Fibroblast of lung (primary cell): ENCODE data around the gene PPP4R4. TPM values are rescaled to one million over a fixed set of nuclear protein-coding genes. Genes with fewer than 3 reads are reported as not detected.

Experiments used
- DNase-seq, 2 donors: peaks; one replicate each; pipeline versions ENCODE4 v3.0.0 to v3.0.0-alpha.2; 2010; ENCODE audit warnings: low read depth in 2 of 2
- H2AFZ ChIP-seq: 2 replicates; pipeline ENCODE4 v1.5.1; 2012; ENCODE audit warnings: low read length, control low read depth, inconsistent platforms
- H3K27ac ChIP-seq: 2 replicates; pipeline ENCODE4 v1.5.1; 2011; ENCODE audit warnings: low read length, control low read depth; ENCODE audit not compliant: insufficient read depth
- H3K27me3 ChIP-seq: 2 replicates; pipeline ENCODE4 v1.5.1; 2011; ENCODE audit warnings: mild to moderate bottlenecking, low read length; ENCODE audit not compliant: control insufficient read depth, insufficient read depth
- H3K36me3 ChIP-seq: 2 replicates; pipeline ENCODE4 v1.5.1; 2011; ENCODE audit warnings: low read length; ENCODE audit not compliant: control insufficient read depth, insufficient read depth
- H3K4me1 ChIP-seq: 2 replicates; pipeline ENCODE4 v1.5.1; 2011; ENCODE audit warnings: low read length; ENCODE audit not compliant: control insufficient read depth, insufficient read depth; ENCODE audit errors: extremely low read depth
- H3K4me2 ChIP-seq: 2 replicates; pipeline ENCODE4 v1.5.1; 2011; ENCODE audit warnings: low read length, control low read depth; ENCODE audit not compliant: insufficient read depth; ENCODE audit errors: extremely low read depth
- H3K4me3 ChIP-seq, 4 experiments: fragments of 200-600 bp in 1 of 4; sonication (generic) in 1 of 4; replicated peaks in 1 of 4; 2 replicates each; pipeline ENCODE4 v1.5.1; 2011 to 2016; ENCODE audit warnings: low read length in 4 of 4, low read depth in 3 of 4, mild to moderate bottlenecking in 3 of 4, control low read depth in 2 of 4, inconsistent platforms in 1 of 4, mixed read lengths in 1 of 4; ENCODE audit not compliant: insufficient read depth in 1 of 4; ENCODE audit errors: control extremely low read depth in 1 of 4
- H3K79me2 ChIP-seq: 2 replicates; pipeline ENCODE4 v1.5.1; 2012; ENCODE audit warnings: mild to moderate bottlenecking, low read length, inconsistent platforms; ENCODE audit not compliant: control insufficient read depth, insufficient read depth
- H3K9ac ChIP-seq: 2 replicates; pipeline ENCODE4 v1.5.1; 2011; ENCODE audit warnings: mild to moderate bottlenecking, low read length, control low read depth; ENCODE audit not compliant: insufficient read depth
- H3K9me3 ChIP-seq: 2 replicates; pipeline ENCODE4 v1.5.1; 2012; ENCODE audit warnings: low read depth, low read length; ENCODE audit not compliant: control insufficient read depth, insufficient read depth
- H4K20me1 ChIP-seq: 2 replicates; pipeline ENCODE4 v1.5.1; 2011; ENCODE audit warnings: low read length; ENCODE audit not compliant: control insufficient read depth, insufficient read depth; ENCODE audit errors: extremely low read depth
- CTCF ChIP-seq, 2 donors: IDR thresholded peaks in 1 of 2; conservative IDR thresholded peaks in 1 of 2; 1 replicate in 1 of 2; 2 replicates in 1 of 2; pipeline ENCODE4 v1.5.1; 2011 to 2012; ENCODE audit warnings: low read length in 2 of 2, control low read depth in 1 of 2, inconsistent platforms in 1 of 2, low read depth in 1 of 2, mild to moderate bottlenecking in 1 of 2
- EZH2 ChIP-seq: IDR thresholded peaks from 2 replicates; pipeline ENCODE4 v1.5.1; 2012; ENCODE audit warnings: low read length, control low read depth, mild to moderate bottlenecking; ENCODE audit errors: missing control alignments
- polyA plus RNA-seq, 2 donors: library from polyadenylated mRNA; depleted of rRNA in 1 of 2; stranded (reverse) in 1 of 2; unstranded in 1 of 2; fragments of >200 nt; gene quantifications; 2 replicates each; pipeline ENCODE4 v1.2.1, GENCODE V29; 2011 to 2012; ENCODE audit warnings: missing spikeins in 1 of 2
- total RNA-seq: library from RNA; depleted of rRNA; stranded (reverse); fragments of >200 nt; gene quantifications from 2 replicates; pipeline ENCODE4 v1.2.1, GENCODE V29; 2014

The PPP4R4 gene
- total and polyA plus RNA-seq, 2 donors (not counting 1 experiment from before 2014, with no cell fraction given), result 0.35 to 0.99 TPM

GRCh38 chr14:94288610-94289465 is 114.7 kb downstream of the PPP4R4 start:
- Histone ChIP-seq H2AFZ (no peak overlapping the region), H3K4me3 (no peak overlapping the region), H3K79me2 (no peaks in the 10 kb centered on the region), H3K9me3 (no peaks in the 10 kb centered on the region), H3K4me2 (no peak overlapping the region), H3K27me3 (no peaks in the 10 kb centered on the region), H3K9ac (no peak overlapping the region), H3K27ac (no peak overlapping the region), H3K36me3 (no peaks in the 10 kb centered on the region), H4K20me1 (no peaks in the 10 kb centered on the region), H3K4me1 (no peaks in the 10 kb centered on the region)
- no peak for DNase-seq
- TF ChIP-seq EZH2 (no peak), CTCF (conservative IDR thresholded peaks at IDR 0.05 in 1 of 2, IDR thresholded peaks at IDR 0.05 in 1 of 2; ENCODE audit: low read depth in 1 of 2, low read length in 2 of 2) (no peak)

- Histone ChIP-seq H3K27ac (no peak overlapping the region), H3K9ac (no peak overlapping the region), H3K4me2 (no peak overlapping the region), H4K20me1 (no peaks in the 10 kb centered on the region), H3K9me3 (no peaks in the 10 kb centered on the region), H2AFZ (no peak overlapping the region), H3K4me3 (no peak overlapping the region), H3K79me2 (no peaks in the 10 kb centered on the region), H3K36me3 (no peaks in the 10 kb centered on the region), H3K27me3 (no peaks in the 10 kb centered on the region), H3K4me1 (no peaks in the 10 kb centered on the region)
- no peak for TF ChIP-seq CTCF (conservative IDR thresholded peaks at IDR 0.05 in 1 of 2, IDR thresholded peaks at IDR 0.05 in 1 of 2; ENCODE audit: low read depth in 1 of 2, low read length in 2 of 2)
- no peak for TF ChIP-seq EZH2
- DNase-seq, result no peak
These were observed 116.1 kb downstream of the PPP4R4 start for GRCh38 chr14:94290197-94290596.

GRCh38 chr14:94291159-94291905 is 117.2 kb downstream of the PPP4R4 start:
- Histone ChIP-seq H3K4me1 (no peaks in the 10 kb centered on the region), H3K27ac (no peak overlapping the region), H3K27me3 (no peaks in the 10 kb centered on the region), H3K79me2 (no peaks in the 10 kb centered on the region), H3K36me3 (no peaks in the 10 kb centered on the region), H3K9me3 (no peaks in the 10 kb centered on the region), H4K20me1 (no peaks in the 10 kb centered on the region), H2AFZ (no peak overlapping the region), H3K9ac (no peak overlapping the region), H3K4me3 (no peak overlapping the region), H3K4me2 (no peak overlapping the region)
- DNase-seq, result no peak
- no peak for TF ChIP-seq CTCF (conservative IDR thresholded peaks at IDR 0.05 in 1 of 2, IDR thresholded peaks at IDR 0.05 in 1 of 2; ENCODE audit: low read depth in 1 of 2, low read length in 2 of 2)
- TF ChIP-seq EZH2, result no peak
